ENCODE measurements around the gene NMNAT2. TPM values are rescaled to one million over a fixed set of nuclear protein-coding genes. Genes with fewer than 3 reads are reported as not detected.

NMNAT2 gene
- total RNA-seq, 2 donors from 2014 or later = 1.0 to 1.3 TPM

DNA sequence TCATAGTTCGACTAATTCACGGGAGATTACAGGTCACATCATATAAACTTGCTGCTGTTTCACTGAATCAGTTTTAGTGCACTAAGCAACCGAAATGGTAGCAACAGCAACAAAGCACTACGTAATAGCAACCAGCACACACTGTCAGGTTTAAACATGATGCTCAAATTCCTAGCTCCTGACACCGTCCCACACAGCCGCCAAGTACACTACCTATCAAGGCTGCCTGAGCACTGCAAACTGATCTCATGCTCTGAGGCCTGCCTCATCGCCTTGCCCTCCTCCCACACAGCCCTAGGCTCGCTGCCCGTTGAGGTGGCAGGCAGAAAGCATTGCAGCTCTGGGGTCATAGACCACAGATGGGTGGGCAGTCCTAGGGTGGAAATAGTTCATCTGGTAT is 219.7 kb downstream of the NMNAT2 start:
- no peaks in the 10 kb centered on the region for H3K4me1 ChIP-seq
- no peak for DNase-seq
- H3K36me3 ChIP-seq (replicated peaks in 1 of 2; ENCODE audit: insufficient read depth in 1 of 2, low read depth in 2 of 2) = no peaks in the 10 kb centered on the region
- 79 to 81% methylated on average over 9 of the region's 9 CpGs for WGBS, 2 donors
- H3K9me3 ChIP-seq = no peaks in the 10 kb centered on the region
- ATAC-seq = no peak
- H3K27ac ChIP-seq = no peak overlapping the region
- H3K27me3 ChIP-seq = peaks cover 0 to 5% of the 10 kb centered on the region in 2 donors
- TF ChIP-seq, protein P1, sequence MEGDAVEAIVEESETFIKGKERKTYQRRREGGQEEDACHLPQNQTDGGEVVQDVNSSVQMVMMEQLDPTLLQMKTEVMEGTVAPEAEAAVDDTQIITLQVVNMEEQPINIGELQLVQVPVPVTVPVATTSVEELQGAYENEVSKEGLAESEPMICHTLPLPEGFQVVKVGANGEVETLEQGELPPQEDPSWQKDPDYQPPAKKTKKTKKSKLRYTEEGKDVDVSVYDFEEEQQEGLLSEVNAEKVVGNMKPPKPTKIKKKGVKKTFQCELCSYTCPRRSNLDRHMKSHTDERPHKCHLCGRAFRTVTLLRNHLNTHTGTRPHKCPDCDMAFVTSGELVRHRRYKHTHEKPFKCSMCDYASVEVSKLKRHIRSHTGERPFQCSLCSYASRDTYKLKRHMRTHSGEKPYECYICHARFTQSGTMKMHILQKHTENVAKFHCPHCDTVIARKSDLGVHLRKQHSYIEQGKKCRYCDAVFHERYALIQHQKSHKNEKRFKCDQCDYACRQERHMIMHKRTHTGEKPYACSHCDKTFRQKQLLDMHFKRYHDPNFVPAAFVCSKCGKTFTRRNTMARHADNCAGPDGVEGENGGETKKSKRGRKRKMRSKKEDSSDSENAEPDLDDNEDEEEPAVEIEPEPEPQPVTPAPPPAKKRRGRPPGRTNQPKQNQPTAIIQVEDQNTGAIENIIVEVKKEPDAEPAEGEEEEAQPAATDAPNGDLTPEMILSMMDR (IDR thresholded peaks at IDR 0.05) = no peak
- TF ChIP-seq POLR2A (IDR thresholded peaks at IDR 0.05) = no peak
- no peak overlapping the region for H3K4me3 ChIP-seq
- intact Hi-C loops (cut with DNase I) = no loop called here

Other genes starting within 250 kb of the NMNAT2 start
- 1 to 10 TPM; 3.6 to 6.7 TPM for gene LAMC2, start 232.1 kb downstream of the NMNAT2 start, total RNA-seq
- gene SMG7, start 54.1 kb upstream of the NMNAT2 start, total RNA-seq = 10 to 100 TPM; 22.4 to 34.2 TPM
- gene NCF2, start 172.1 kb upstream of the NMNAT2 start, total RNA-seq = 1 to 10 TPM; 8.3 to 9.6 TPM
- gene ARPC5, start 217.4 kb upstream of the NMNAT2 start, total RNA-seq = 10 to 100 TPM; 29.3 to 52.4 TPM
- not detected for gene APOBEC4, start 234.9 kb upstream of the NMNAT2 start, total RNA-seq

Measured in body of pancreas (tissue), 4 donors.